Lower leg skin (tissue), 3 donors: ENCODE measurements around the gene SUCLG1.

Experiments
- POLR2A ChIP-seq, 2 donors: fragments of 450-650 bp; IDR thresholded peaks; one replicate each; pipeline ENCODE4 v1.6.1; 2016 to 2017; ENCODE audit warnings: antibody characterized with exemption in 2 of 2, mild to moderate bottlenecking in 1 of 2, moderate library complexity in 1 of 2
- TF ChIP-seq, protein P1 (sequence below), 3 donors: fragments of 450-650 bp; IDR thresholded peaks; one replicate each; pipeline ENCODE4 v1.5.1; 2016; ENCODE audit warnings: antibody characterized with exemption in 3 of 3, mild to moderate bottlenecking in 3 of 3, moderate library complexity in 2 of 3

DNA sequence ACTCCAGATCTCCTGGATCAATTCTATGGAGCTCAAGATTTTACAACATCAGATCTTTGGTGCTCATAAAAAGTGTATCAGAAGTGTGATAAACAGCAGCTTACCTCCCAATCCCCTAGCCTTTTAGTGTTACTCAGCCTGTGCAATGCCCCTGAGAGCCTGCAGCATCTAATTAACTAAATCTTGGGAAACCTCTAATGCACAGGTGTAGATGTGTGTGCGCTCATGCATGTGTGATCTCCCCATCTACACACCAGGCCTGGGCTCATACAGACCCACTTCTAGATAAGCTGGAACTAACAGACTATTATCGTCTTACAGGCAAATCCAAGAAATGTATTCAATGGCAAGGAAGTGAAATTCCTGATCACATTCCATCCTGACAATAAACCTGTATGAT lies 7.5 kb downstream of the SUCLG1 start:
- TF ChIP-seq, protein P1, sequence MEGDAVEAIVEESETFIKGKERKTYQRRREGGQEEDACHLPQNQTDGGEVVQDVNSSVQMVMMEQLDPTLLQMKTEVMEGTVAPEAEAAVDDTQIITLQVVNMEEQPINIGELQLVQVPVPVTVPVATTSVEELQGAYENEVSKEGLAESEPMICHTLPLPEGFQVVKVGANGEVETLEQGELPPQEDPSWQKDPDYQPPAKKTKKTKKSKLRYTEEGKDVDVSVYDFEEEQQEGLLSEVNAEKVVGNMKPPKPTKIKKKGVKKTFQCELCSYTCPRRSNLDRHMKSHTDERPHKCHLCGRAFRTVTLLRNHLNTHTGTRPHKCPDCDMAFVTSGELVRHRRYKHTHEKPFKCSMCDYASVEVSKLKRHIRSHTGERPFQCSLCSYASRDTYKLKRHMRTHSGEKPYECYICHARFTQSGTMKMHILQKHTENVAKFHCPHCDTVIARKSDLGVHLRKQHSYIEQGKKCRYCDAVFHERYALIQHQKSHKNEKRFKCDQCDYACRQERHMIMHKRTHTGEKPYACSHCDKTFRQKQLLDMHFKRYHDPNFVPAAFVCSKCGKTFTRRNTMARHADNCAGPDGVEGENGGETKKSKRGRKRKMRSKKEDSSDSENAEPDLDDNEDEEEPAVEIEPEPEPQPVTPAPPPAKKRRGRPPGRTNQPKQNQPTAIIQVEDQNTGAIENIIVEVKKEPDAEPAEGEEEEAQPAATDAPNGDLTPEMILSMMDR (IDR thresholded peaks at IDR 0.05), result no peak
- no peak for TF ChIP-seq POLR2A (IDR thresholded peaks at IDR 0.05)
